ENCODE results near the gene SCYGR5. TPM values are rescaled to one million over a fixed set of nuclear protein-coding genes. Genes with fewer than 3 reads are reported as not detected.
"Not testable (repeated sequence)": the region's sequence is repeated elsewhere in the genome, so short reads cannot be mapped to it uniquely, and the experiment has no call there.

Gene SCYGR5, protein sequence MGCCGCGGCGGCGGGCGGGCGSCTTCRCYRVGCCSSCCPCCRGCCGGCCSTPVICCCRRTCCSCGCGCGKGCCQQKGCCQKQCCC
- not detected for total RNA-seq
- polyA plus RNA-seq (ENCODE audit: insufficient read depth, low read depth, low replicate concordance), result not detected
- long read RNA-seq, donor 1, result 0 reads
- long read RNA-seq, donor 2, result 0 reads
- long read RNA-seq, donor 3, result 0 reads
- long read RNA-seq, donor 4, result 0 reads
- long read RNA-seq, donor 5, result 0 reads
- long read RNA-seq, donor 6, result 0 reads
- long read RNA-seq, donor 7, result 0 reads
- long read RNA-seq, donor 8, result 0 reads
- long read RNA-seq, donor 9, result 0 reads
- long read RNA-seq, donor 10, result 0 reads

DNA sequence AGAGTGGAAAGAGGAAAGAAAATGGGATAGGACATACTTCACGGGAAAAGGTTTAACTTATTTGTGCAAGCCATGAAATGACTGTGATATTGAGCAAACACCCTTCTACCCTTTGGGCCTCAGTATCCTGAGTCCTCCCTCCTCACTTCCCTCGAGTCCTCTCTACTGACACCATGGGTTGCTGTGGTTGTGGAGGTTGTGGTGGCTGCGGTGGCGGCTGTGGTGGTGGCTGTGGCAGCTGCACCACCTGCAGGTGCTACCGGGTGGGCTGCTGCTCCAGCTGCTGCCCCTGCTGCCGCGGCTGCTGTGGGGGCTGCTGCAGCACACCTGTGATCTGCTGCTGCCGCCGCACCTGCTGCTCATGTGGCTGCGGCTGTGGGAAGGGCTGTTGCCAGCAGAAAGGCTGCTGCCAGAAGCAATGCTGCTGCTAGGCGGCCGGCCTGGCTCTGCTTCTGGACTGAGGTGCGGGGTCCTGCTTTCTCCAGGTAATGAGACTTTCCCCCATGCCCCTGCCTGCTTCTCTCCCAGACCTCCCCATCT, at the start of gene SCYGR5:
TSS of gene SCYGR5 (plus strand) at position 174 of the 540 bp plus-strand sequence. CDS start at position 174, 0 bp downstream.
- H3K4me1 ChIP-seq (ENCODE audit: control insufficient read depth in 2 of 3, insufficient read depth in 2 of 3, low read depth in 1 of 3, low read length in 3 of 3); H3K27me3 ChIP-seq (ENCODE audit: control insufficient read depth, insufficient read depth, low read length); H3K9ac ChIP-seq (ENCODE audit: low read length in 3 of 3); intact Hi-C loops (cut with DNase I); H3K4me3 ChIP-seq (ENCODE audit: low read length in 3 of 3); H3K36me3 ChIP-seq (ENCODE audit: control insufficient read depth in 2 of 3, insufficient read depth in 3 of 3, low read length in 3 of 3); H3K27ac ChIP-seq (ENCODE audit: low read depth in 2 of 2, low read length in 2 of 2); DNase-seq; FAIRE-seq; H3K9me3 ChIP-seq (ENCODE audit: control insufficient read depth in 2 of 3, insufficient read depth in 1 of 3, low read length in 3 of 3): not testable (repeated sequence)

- TF ChIP-seq, protein P1, sequence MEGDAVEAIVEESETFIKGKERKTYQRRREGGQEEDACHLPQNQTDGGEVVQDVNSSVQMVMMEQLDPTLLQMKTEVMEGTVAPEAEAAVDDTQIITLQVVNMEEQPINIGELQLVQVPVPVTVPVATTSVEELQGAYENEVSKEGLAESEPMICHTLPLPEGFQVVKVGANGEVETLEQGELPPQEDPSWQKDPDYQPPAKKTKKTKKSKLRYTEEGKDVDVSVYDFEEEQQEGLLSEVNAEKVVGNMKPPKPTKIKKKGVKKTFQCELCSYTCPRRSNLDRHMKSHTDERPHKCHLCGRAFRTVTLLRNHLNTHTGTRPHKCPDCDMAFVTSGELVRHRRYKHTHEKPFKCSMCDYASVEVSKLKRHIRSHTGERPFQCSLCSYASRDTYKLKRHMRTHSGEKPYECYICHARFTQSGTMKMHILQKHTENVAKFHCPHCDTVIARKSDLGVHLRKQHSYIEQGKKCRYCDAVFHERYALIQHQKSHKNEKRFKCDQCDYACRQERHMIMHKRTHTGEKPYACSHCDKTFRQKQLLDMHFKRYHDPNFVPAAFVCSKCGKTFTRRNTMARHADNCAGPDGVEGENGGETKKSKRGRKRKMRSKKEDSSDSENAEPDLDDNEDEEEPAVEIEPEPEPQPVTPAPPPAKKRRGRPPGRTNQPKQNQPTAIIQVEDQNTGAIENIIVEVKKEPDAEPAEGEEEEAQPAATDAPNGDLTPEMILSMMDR (IDR thresholded peaks at IDR 0.05; ENCODE audit: borderline replicate concordance, extremely low read depth, insufficient read depth), result no peak
- Histone ChIP-seq H3K36me3 (ENCODE audit: control insufficient read depth in 2 of 3, insufficient read depth in 3 of 3, low read length in 3 of 3) (no peaks in the 10 kb centered on the region), H3K9ac (ENCODE audit: low read length in 3 of 3) (no peak within 1 kb of the TSS), H3K4me3 (ENCODE audit: low read length in 3 of 3) (no peak within 1 kb of the TSS), H3K27me3 (ENCODE audit: control insufficient read depth, insufficient read depth, low read length) (no peaks in the 10 kb centered on the region), H3K27ac (ENCODE audit: low read depth in 2 of 2, low read length in 2 of 2) (no peak within 1 kb of the TSS), H3K9me3 (ENCODE audit: control insufficient read depth in 2 of 3, insufficient read depth in 1 of 3, low read length in 3 of 3) (peaks cover 0 to 1% (median 0%) of the 10 kb centered on the region in 3 donors), H3K4me1 (ENCODE audit: control insufficient read depth in 2 of 3, insufficient read depth in 2 of 3, low read depth in 1 of 3, low read length in 3 of 3) (no peaks in the 10 kb centered on the region)
- intact Hi-C loops (cut with DNase I), result no loop called here
- no peak for FAIRE-seq
- no peak for DNase-seq
Measured at GRCh38 chr2:227617316-227618230, 49.0 kb upstream of the SCYGR5 start, which contains the start of gene SCYGR4. TSS of gene SCYGR4 (plus strand) at chr2:227617498. CDS start at chr2:227617498, 0 bp downstream.

DNA sequence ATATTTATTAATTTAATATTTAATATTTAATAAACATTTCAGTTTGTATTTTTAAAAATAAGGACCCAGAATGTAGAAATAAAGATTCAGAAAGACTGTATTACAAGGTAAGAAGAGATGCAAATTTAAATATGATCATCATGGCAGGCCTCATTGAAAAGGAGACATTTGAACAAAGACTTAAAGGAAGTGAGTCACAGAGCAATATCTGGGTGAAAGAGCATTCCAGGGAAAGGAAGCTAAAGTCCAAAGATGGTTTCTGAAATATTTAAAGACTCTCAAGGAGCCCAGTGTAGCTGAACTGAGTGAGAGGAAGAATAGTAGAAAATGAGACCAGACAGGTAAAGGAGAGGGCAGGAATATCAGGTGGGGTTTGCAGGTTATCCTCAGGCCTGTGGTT, 43.4 kb upstream of the SCYGR5 start:
- no peak overlapping the region for H3K27ac ChIP-seq (ENCODE audit: low read depth in 2 of 2, low read length in 2 of 2)
- no peaks in the 10 kb centered on the region for H3K36me3 ChIP-seq (ENCODE audit: control insufficient read depth in 2 of 3, insufficient read depth in 3 of 3, low read length in 3 of 3)
- no peak overlapping the region for H3K9ac ChIP-seq (ENCODE audit: low read length in 3 of 3)
- no peaks in the 10 kb centered on the region for H3K27me3 ChIP-seq (ENCODE audit: control insufficient read depth, insufficient read depth, low read length)
- H3K4me1 ChIP-seq (ENCODE audit: control insufficient read depth in 2 of 3, insufficient read depth in 2 of 3, low read depth in 1 of 3, low read length in 3 of 3), result no peaks in the 10 kb centered on the region
- TF ChIP-seq, protein P1 (IDR thresholded peaks at IDR 0.05; ENCODE audit: borderline replicate concordance, extremely low read depth, insufficient read depth), result no peak
- intact Hi-C loops (cut with DNase I), result no loop called here
- peaks cover 0 to 4% (median 0%) of the 10 kb centered on the region in 3 donors for H3K9me3 ChIP-seq (ENCODE audit: control insufficient read depth in 2 of 3, insufficient read depth in 1 of 3, low read length in 3 of 3)
- FAIRE-seq (no peak), DNase-seq (no peak)
- H3K4me3 ChIP-seq (ENCODE audit: low read length in 3 of 3), result no peak overlapping the region

Measured in kidney (tissue), 22 donors.